HepG2 (cell line): ENCODE data around the gene SUN1. TPM values are rescaled to one million over a fixed set of nuclear protein-coding genes. Genes with fewer than 3 reads are reported as not detected.

ENCODE experiments used
- ATAC-seq: fragments of 200-7000 bp; cut with Tn5 transposase; 3 replicates; pipeline ENCODE4 v1.9.1; 2020; ENCODE audit warnings: mild to moderate bottlenecking, moderate library complexity
- BruUV-seq: library from RNA; stranded (reverse); fragments of 400-500 nt; replicated peaks from 2 replicates; lab custom pipeline; 2021; lab: Mats Ljungman, UMichigan
- CTCF ChIA-PET: fragments of 300-600 bp; formaldehyde crosslinking; extraction: SDS; loops from one replicate; lab custom pipeline; 2021; ENCODE audit warnings: low total read pairs, inconsistent platforms, low intra/inter-chr PET ratio; lab: Yijun Ruan, JAX
- POLR2A ChIA-PET: fragments of 350-600 bp; sonication (Branson Sonifier 250); formaldehyde crosslinking; loops from one replicate; lab custom pipeline; 2020; ENCODE audit warnings: antibody characterized with exemption, inconsistent platforms; lab: Yijun Ruan, JAX
- DNase-seq: peaks from one replicate; pipeline ENCODE4 v3.0.0-alpha.2; 2015; ENCODE audit warnings: low spot score
- FAIRE-seq: peaks from 3 replicates; lab custom pipeline; 2011; peaks lifted over from hg19 to GRCh38; lab: Jason Lieb, UNC
- H2AFZ ChIP-seq: one replicate; pipeline ENCODE4 v1.6.1; 2011; ENCODE audit warnings: low read length, inconsistent platforms
- H3K27ac ChIP-seq: fragments of 300-600 bp; 3 replicates; pipeline ENCODE4 v1.8.0; 2011; ENCODE audit warnings: mixed run types, mild to moderate bottlenecking, mixed read lengths, low read length, inconsistent platforms; ENCODE audit not compliant: insufficient read depth; ENCODE audit errors: extremely low read length
- H3K27me3 ChIP-seq, 2 experiments: fragments of 200-600 bp in 1 of 2; 2 replicates in 1 of 2; 3 replicates in 1 of 2; pipeline versions ENCODE4 v1.6.0 to v1.8.0; 2011; ENCODE audit warnings: low read length in 2 of 2, mild to moderate bottlenecking in 2 of 2, moderate library complexity in 2 of 2, inconsistent platforms in 1 of 2; ENCODE audit not compliant: insufficient read depth in 2 of 2, control insufficient read depth in 1 of 2
- H3K36me3 ChIP-seq, 2 experiments: fragments of 200-600 bp in 1 of 2; replicated peaks in 1 of 2; 2 replicates in 1 of 2; 3 replicates in 1 of 2; pipeline versions ENCODE4 v1.5.1 to v1.8.0; 2011; ENCODE audit warnings: low read length in 2 of 2, inconsistent platforms in 1 of 2; ENCODE audit not compliant: insufficient read depth in 2 of 2, control insufficient read depth in 1 of 2
- H3K4me1 ChIP-seq: 2 replicates; pipeline ENCODE4 v1.5.1; 2012; ENCODE audit warnings: low read length, inconsistent platforms; ENCODE audit not compliant: insufficient read depth
- H3K4me2 ChIP-seq: 2 replicates; pipeline ENCODE4 v1.6.0; 2011; ENCODE audit warnings: low read depth, low read length, inconsistent platforms
- H3K4me3 ChIP-seq, 3 experiments: fragments of 200-600 bp in 1 of 3; sonication (generic), shearing (Covaris generic) in 1 of 3; replicated peaks in 1 of 3; 2 replicates each; pipeline ENCODE4 v1.5.1; 2011 to 2016; ENCODE audit warnings: low read length in 3 of 3, inconsistent platforms in 2 of 3, low read depth in 2 of 3, mild to moderate bottlenecking in 2 of 3, control low read depth in 1 of 3, mixed read lengths in 1 of 3; ENCODE audit not compliant: insufficient read depth in 1 of 3
- H3K79me2 ChIP-seq: one replicate; pipeline ENCODE4 v1.6.1; 2011; ENCODE audit warnings: low read length, inconsistent platforms; ENCODE audit not compliant: insufficient read depth
- H3K9ac ChIP-seq: 2 replicates; pipeline ENCODE4 v1.6.0; 2011; ENCODE audit warnings: mild to moderate bottlenecking, low read depth, low read length, inconsistent platforms; ENCODE audit not compliant: insufficient read depth
- H3K9me3 ChIP-seq: 2 replicates; pipeline ENCODE4 v1.5.1; 2012; ENCODE audit warnings: mild to moderate bottlenecking, low read length
- H4K20me1 ChIP-seq: 2 replicates; pipeline ENCODE4 v1.6.0; 2011; ENCODE audit warnings: inconsistent platforms, mild to moderate bottlenecking, low read length, moderate library complexity; ENCODE audit not compliant: insufficient read depth
- CBX1 ChIP-seq: IDR thresholded peaks from one replicate; pipeline ENCODE4 v1.6.1; 2016; ENCODE audit warnings: antibody characterized with exemption, low read depth
- ZBTB7A ChIP-seq: sonication (generic); formaldehyde crosslinking; IDR thresholded peaks from 2 replicates; pipeline ENCODE4 v1.8.0; 2022; ENCODE audit warnings: mild to moderate bottlenecking, missing genetic modification reagents
- ZC3H13 ChIP-seq: sonication (generic); formaldehyde crosslinking; IDR thresholded peaks from 2 replicates; pipeline ENCODE4 v1.8.1; 2023; ENCODE audit warnings: mild to moderate bottlenecking, missing genetic modification reagents, moderate library complexity
- ZNF564 ChIP-seq: sonication (generic); formaldehyde crosslinking; IDR thresholded peaks from 2 replicates; pipeline ENCODE4 v1.8.1; 2023; ENCODE audit warnings: mild to moderate bottlenecking, missing genetic modification reagents
- WGBS: methylation state at CpG from one replicate; pipeline ENCODE4 v1.1.6; 2017; ENCODE audit warnings: low lambda C conversion rate; 5-methylcytosine and 5-hydroxymethylcytosine counted together
- in situ Hi-C: cut with HindIII; loops from 2 replicates; pipeline ENCODE4 v1.10.0; 2017; ENCODE audit warnings: low pct_unique_long_range_greater_than_20kb; ENCODE audit not compliant: extremely low pct_ligation_motif_present
- intact Hi-C: fragments of 100-400 bp; cut with micrococcal nuclease; formaldehyde crosslinking; loops from one replicate; pipeline ENCODE4 v1.10.0; 2022; ENCODE audit not compliant: unreplicated experiment
- polyA plus RNA-seq, 8 experiments: library from polyadenylated mRNA; depleted of rRNA in 3 of 8; stranded (reverse) in 7 of 8; unstranded in 1 of 8; fragments of >200 nt; fragmentation: Illumina TruSeq in 4 of 8; extraction: Trizol in 4 of 8; gene quantifications; 2 replicates each; pipeline versions ENCODE4 v1.2.1 to v1.2.3, GENCODE V29; 2011 to 2016; ENCODE audit warnings: low read depth in 4 of 8, missing spikeins in 1 of 8, mixed read lengths in 1 of 8; ENCODE audit not compliant: insufficient read depth in 1 of 8
- total RNA-seq, 5 experiments: library from RNA; depleted of rRNA; stranded (reverse); fragments of >200 nt; fragmentation: Illumina TruSeq; extraction: Trizol; gene quantifications; 2 replicates each; pipeline ENCODE4 v1.2.3, GENCODE V29; 2016; ENCODE audit warnings: low read depth in 1 of 5
- TF ChIP-seq, protein P1 (sequence below): sonication (generic); formaldehyde crosslinking; IDR thresholded peaks from 2 replicates; pipeline ENCODE4 v1.4.0; 2020; ENCODE audit warnings: missing genetic modification reagents, borderline replicate concordance
- TF ChIP-seq, protein P2 (sequence below): sonication (generic); formaldehyde crosslinking; IDR thresholded peaks from 2 replicates; pipeline ENCODE4 v1.4.0; 2020; ENCODE audit warnings: mild to moderate bottlenecking, missing genetic modification reagents
- TF ChIP-seq, protein P3 (sequence below): sonication (generic); formaldehyde crosslinking; IDR thresholded peaks from 2 replicates; pipeline ENCODE4 v1.5.1; 2020; ENCODE audit warnings: mild to moderate bottlenecking, missing genetic modification reagents
- TF ChIP-seq, protein P4 (sequence below), 2 experiments: sonication (generic) in 1 of 2; formaldehyde crosslinking in 1 of 2; IDR thresholded peaks; 2 replicates each; pipeline versions ENCODE4 v1.6.1 to v1.9.0; 2014 to 2022; ENCODE audit warnings: antibody characterized with exemption in 1 of 2, borderline replicate concordance in 1 of 2, inconsistent platforms in 1 of 2, low read depth in 1 of 2, missing genetic modification reagents in 1 of 2

The SUN1 gene
- total and polyA plus RNA-seq, 2 of the 13 experiments (the other 11 are each of a cell fraction or from before 2014, with no cell fraction given): 47.0 to 126 TPM

DNA sequence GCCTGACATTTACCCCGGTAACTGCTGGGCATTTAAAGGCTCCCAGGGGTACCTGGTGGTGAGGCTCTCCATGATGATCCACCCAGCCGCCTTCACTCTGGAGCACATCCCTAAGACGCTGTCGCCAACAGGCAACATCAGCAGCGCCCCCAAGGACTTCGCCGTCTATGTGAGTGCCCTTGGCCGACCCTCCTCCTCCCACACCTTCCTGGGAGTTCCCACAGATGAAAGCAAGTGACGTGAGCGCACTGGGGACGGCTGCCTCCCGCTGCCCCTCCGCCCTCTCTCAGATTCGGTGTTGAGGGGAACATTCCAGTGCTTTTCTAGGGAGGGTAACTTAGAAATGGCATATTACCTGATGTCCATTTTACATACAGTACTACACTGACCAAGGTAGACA is 37.1 kb downstream of the SUN1 start:
- no peak for FAIRE-seq
- no peak for DNase-seq
- intact Hi-C loops: no loop called here
- no peak overlapping the region for H2AFZ ChIP-seq
- no peak for ATAC-seq
- no peaks in the 10 kb centered on the region for H3K9me3 ChIP-seq
- no peak overlapping the region for H3K4me2 ChIP-seq
- no TSS peak for BruUV-seq
- peaks cover 14 to 56% of the 10 kb centered on the region in 2 experiments for H3K36me3 ChIP-seq
- no peaks in the 10 kb centered on the region for H4K20me1 ChIP-seq
- no peaks in the 10 kb centered on the region for H3K27me3 ChIP-seq
- CTCF ChIA-PET: no interaction called here
- in situ Hi-C loops: no loop called here
- 96% methylated on average over 14 of the region's 14 CpGs for WGBS
- no peak overlapping the region for H3K4me3 ChIP-seq
- H3K27ac ChIP-seq: no peak overlapping the region
- H3K4me1 ChIP-seq: peaks cover 12% of the 10 kb centered on the region
- no peaks in the 10 kb centered on the region for H3K79me2 ChIP-seq
- no peak overlapping the region for H3K9ac ChIP-seq
- POLR2A ChIA-PET: no interaction called here
- TF ChIP-seq ZC3H13 (CRISPR knock-in tag) (no peak), ZBTB7A (no peak), CBX1 (no peak), ZNF564 (no peak)
- TF ChIP-seq, protein P1, sequence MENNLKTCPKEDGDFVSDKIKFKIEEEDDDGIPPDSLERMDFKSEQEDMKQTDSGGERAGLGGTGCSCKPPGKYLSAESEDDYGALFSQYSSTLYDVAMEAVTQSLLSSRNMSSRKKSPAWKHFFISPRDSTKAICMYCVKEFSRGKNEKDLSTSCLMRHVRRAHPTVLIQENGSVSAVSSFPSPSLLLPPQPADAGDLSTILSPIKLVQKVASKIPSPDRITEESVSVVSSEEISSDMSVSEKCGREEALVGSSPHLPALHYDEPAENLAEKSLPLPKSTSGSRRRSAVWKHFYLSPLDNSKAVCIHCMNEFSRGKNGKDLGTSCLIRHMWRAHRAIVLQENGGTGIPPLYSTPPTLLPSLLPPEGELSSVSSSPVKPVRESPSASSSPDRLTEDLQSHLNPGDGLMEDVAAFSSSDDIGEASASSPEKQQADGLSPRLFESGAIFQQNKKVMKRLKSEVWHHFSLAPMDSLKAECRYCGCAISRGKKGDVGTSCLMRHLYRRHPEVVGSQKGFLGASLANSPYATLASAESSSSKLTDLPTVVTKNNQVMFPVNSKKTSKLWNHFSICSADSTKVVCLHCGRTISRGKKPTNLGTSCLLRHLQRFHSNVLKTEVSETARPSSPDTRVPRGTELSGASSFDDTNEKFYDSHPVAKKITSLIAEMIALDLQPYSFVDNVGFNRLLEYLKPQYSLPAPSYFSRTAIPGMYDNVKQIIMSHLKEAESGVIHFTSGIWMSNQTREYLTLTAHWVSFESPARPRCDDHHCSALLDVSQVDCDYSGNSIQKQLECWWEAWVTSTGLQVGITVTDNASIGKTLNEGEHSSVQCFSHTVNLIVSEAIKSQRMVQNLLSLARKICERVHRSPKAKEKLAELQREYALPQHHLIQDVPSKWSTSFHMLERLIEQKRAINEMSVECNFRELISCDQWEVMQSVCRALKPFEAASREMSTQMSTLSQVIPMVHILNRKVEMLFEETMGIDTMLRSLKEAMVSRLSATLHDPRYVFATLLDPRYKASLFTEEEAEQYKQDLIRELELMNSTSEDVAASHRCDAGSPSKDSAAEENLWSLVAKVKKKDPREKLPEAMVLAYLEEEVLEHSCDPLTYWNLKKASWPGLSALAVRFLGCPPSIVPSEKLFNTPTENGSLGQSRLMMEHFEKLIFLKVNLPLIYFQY (CRISPR knock-in tag): no peak
- TF ChIP-seq, protein P2, sequence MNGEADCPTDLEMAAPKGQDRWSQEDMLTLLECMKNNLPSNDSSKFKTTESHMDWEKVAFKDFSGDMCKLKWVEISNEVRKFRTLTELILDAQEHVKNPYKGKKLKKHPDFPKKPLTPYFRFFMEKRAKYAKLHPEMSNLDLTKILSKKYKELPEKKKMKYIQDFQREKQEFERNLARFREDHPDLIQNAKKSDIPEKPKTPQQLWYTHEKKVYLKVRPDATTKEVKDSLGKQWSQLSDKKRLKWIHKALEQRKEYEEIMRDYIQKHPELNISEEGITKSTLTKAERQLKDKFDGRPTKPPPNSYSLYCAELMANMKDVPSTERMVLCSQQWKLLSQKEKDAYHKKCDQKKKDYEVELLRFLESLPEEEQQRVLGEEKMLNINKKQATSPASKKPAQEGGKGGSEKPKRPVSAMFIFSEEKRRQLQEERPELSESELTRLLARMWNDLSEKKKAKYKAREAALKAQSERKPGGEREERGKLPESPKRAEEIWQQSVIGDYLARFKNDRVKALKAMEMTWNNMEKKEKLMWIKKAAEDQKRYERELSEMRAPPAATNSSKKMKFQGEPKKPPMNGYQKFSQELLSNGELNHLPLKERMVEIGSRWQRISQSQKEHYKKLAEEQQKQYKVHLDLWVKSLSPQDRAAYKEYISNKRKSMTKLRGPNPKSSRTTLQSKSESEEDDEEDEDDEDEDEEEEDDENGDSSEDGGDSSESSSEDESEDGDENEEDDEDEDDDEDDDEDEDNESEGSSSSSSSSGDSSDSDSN (CRISPR knock-in tag): no peak
- TF ChIP-seq, protein P3, sequence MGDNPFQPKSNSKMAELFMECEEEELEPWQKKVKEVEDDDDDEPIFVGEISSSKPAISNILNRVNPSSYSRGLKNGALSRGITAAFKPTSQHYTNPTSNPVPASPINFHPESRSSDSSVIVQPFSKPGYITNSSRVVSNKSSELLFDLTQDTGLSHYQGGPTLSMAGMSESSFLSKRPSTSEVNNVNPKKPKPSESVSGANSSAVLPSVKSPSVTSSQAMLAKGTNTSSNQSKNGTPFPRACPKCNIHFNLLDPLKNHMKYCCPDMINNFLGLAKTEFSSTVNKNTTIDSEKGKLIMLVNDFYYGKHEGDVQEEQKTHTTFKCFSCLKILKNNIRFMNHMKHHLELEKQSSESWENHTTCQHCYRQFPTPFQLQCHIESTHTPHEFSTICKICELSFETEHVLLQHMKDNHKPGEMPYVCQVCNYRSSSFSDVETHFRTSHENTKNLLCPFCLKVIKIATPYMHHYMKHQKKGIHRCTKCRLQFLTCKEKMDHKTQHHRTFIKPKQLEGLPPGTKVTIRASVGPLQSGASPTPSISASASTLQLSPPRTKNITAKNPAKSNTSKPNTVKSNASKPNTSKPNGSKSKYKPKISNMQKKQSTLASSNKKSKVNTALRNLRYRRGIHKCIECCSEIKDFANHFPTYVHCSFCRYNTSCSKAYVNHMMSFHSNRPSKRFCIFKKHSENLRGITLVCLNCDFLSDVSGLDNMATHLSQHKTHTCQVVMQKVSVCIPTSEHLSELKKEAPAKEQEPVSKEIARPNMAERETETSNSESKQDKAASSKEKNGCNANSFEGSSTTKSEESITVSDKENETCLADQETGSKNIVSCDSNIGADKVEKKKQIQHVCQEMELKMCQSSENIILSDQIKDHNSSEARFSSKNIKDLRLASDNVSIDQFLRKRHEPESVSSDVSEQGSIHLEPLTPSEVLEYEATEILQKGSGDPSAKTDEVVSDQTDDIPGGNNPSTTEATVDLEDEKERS: no peak
- TF ChIP-seq, protein P4, sequence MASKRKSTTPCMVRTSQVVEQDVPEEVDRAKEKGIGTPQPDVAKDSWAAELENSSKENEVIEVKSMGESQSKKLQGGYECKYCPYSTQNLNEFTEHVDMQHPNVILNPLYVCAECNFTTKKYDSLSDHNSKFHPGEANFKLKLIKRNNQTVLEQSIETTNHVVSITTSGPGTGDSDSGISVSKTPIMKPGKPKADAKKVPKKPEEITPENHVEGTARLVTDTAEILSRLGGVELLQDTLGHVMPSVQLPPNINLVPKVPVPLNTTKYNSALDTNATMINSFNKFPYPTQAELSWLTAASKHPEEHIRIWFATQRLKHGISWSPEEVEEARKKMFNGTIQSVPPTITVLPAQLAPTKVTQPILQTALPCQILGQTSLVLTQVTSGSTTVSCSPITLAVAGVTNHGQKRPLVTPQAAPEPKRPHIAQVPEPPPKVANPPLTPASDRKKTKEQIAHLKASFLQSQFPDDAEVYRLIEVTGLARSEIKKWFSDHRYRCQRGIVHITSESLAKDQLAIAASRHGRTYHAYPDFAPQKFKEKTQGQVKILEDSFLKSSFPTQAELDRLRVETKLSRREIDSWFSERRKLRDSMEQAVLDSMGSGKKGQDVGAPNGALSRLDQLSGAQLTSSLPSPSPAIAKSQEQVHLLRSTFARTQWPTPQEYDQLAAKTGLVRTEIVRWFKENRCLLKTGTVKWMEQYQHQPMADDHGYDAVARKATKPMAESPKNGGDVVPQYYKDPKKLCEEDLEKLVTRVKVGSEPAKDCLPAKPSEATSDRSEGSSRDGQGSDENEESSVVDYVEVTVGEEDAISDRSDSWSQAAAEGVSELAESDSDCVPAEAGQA (IDR thresholded peaks at IDR 0.05; ENCODE audit: low read depth): no peak
- TF ChIP-seq, protein P4 (CRISPR knock-in tag; IDR thresholded peaks at IDR 0.05; ENCODE audit: borderline replicate concordance): no peak
